GM19324 (cell line): Measurements from ENCODE around the gene DUSP14.
"Not testable (repeated sequence)": the region's sequence is repeated elsewhere in the genome, so short reads cannot be mapped to it uniquely, and the experiment has no call there.

Experiments
- ATAC-seq: cut with Tn5 transposase; IDR thresholded peaks from one replicate; pipeline ENCODE4 v1.9.1; 2021; ENCODE audit warnings: mild to moderate bottlenecking, moderate library complexity; ENCODE audit not compliant: unreplicated experiment, low FRiP score

Gene DUSP14

GRCh38 chr17:37483311-37484039, 6.2 kb upstream of the DUSP14 start:
- no peak for ATAC-seq

- no peak for ATAC-seq
These were observed 3.6 kb upstream of the DUSP14 start for GRCh38 chr17:37485938-37486570.

GRCh38 chr17:37488009-37488604, 1.6 kb upstream of the DUSP14 start:
- ATAC-seq, result no peak

GRCh38 chr17:37488607-37489196, 989 bp upstream of the DUSP14 start:
- ATAC-seq, result peak; percentile 2

- ATAC-seq, result peak; percentile 43
These were observed 414 bp downstream of the DUSP14 start for GRCh38 chr17:37490022-37490587.

GRCh38 chr17:37490638-37491614, 1.2 kb downstream of the DUSP14 start:
- no peak for ATAC-seq

GRCh38 chr17:37492167-37492566, 2.5 kb downstream of the DUSP14 start:
- no peak for ATAC-seq

- no peak for ATAC-seq
These were observed 3.7 kb downstream of the DUSP14 start for GRCh38 chr17:37493249-37494027.

GRCh38 chr17:37494401-37494831, 4.7 kb downstream of the DUSP14 start:
- no peak for ATAC-seq

GRCh38 chr17:37494971-37495370, 5.3 kb downstream of the DUSP14 start:
- ATAC-seq, result no peak

- ATAC-seq, result no peak
These were observed 10.7 kb downstream of the DUSP14 start for GRCh38 chr17:37500378-37500777.

GRCh38 chr17:37502009-37502936, 12.6 kb downstream of the DUSP14 start:
- ATAC-seq, result no peak

GRCh38 chr17:37503148-37503547, 13.5 kb downstream of the DUSP14 start:
- ATAC-seq, result no peak

GRCh38 chr17:37505333-37505732, 15.6 kb downstream of the DUSP14 start:
- no peak for ATAC-seq

GRCh38 chr17:37506678-37507077, 17.0 kb downstream of the DUSP14 start:
- no peak for ATAC-seq

- no peak for ATAC-seq
These were observed 17.4 kb downstream of the DUSP14 start for GRCh38 chr17:37507111-37507510.

- no peak for ATAC-seq
These were observed 20.4 kb downstream of the DUSP14 start for GRCh38 chr17:37510056-37510455.

GRCh38 chr17:37511642-37512041, 22.0 kb downstream of the DUSP14 start:
- ATAC-seq, result not testable (repeated sequence)
